Measurements from ENCODE around the gene CPSF4L.

DNA sequence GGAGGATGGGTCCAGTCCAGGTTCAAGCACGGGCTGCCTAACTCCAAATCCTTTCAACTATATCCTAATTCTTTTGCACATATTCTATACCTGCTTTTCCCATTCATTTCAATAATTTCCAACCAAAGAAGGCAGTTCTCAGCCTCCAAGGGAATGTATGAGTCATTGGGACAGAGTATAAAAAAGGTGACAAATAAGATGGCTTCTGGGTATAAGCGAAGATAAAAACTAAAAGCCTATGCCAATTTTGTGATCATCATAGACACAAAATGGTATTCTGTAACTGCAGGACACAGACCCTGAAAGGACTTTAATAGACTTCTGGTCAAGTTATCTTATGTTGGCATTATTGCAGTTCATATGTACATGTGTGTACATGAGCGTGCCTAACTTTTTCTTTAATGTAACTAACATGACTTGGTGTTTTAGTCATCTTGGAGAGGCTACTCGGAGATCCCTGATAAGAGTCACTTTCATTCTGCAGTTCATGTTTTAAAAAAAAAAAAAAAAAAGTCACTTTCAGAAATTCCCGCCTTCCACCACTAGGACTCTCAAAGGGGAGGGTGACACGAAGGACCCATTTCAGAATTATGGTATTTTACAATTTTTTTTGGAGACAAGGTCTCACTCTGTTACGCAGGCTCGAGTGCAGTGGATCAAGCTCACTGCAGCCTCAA lies 51.5 kb downstream of the CPSF4L start:
- TF ChIP-seq, protein P1, sequence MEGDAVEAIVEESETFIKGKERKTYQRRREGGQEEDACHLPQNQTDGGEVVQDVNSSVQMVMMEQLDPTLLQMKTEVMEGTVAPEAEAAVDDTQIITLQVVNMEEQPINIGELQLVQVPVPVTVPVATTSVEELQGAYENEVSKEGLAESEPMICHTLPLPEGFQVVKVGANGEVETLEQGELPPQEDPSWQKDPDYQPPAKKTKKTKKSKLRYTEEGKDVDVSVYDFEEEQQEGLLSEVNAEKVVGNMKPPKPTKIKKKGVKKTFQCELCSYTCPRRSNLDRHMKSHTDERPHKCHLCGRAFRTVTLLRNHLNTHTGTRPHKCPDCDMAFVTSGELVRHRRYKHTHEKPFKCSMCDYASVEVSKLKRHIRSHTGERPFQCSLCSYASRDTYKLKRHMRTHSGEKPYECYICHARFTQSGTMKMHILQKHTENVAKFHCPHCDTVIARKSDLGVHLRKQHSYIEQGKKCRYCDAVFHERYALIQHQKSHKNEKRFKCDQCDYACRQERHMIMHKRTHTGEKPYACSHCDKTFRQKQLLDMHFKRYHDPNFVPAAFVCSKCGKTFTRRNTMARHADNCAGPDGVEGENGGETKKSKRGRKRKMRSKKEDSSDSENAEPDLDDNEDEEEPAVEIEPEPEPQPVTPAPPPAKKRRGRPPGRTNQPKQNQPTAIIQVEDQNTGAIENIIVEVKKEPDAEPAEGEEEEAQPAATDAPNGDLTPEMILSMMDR (IDR thresholded peaks at IDR 0.05; ENCODE audit: extremely low read depth in 1 of 2, insufficient read depth in 1 of 2, low read depth in 1 of 2, low read length in 2 of 2), result peak; percentile 13 to 21
- TF ChIP-seq EZH2 (IDR thresholded peaks at IDR 0.05; ENCODE audit: borderline replicate concordance, low read depth, low read length, severe bottlenecking) (no peak), POLR2A (IDR thresholded peaks at IDR 0.05; ENCODE audit: low read depth, low read length) (no peak), FOS (IDR thresholded peaks at IDR 0.05; ENCODE audit: borderline replicate concordance, insufficient read depth, low read length) (no peak), JUN (IDR thresholded peaks at IDR 0.05; ENCODE audit: borderline replicate concordance, insufficient read depth, insufficient read length, low read depth) (no peak)

Measured in endothelial cell of umbilical vein (primary cell).